ENCODE data around the gene TEX11. TPM values are rescaled to one million over a fixed set of nuclear protein-coding genes. Genes with fewer than 3 reads are reported as not detected.

Gene TEX11
- total and polyA plus RNA-seq, 10 of the 15 experiments (the other 5 are each of a cell fraction or from before 2014, with no cell fraction given): not detected

DNA sequence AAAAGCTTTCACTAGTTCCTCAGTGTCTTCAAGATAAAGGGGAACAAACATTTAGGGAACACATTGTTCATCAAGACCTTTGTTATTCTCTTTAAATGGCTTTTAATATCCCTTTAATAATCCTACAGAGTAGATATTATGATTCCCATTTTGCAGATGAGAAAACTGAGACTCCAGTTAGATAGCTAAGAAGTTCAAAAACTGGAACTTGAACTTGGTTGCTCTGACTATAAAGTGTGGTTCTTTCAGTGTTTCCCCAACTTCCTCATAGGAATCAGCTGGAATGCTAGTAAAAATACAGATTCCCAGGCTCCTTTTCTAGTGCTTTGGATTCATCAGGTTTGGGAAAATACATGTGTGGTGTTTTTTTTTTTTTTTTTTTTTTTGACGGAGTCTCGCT is 426.2 kb downstream of the TEX11 start:
- Histone ChIP-seq H3K9ac (ENCODE audit: control insufficient read depth, insufficient read depth, low read length) (no peak overlapping the region), H3K4me1 (ENCODE audit: control insufficient read depth, insufficient read depth, low read length) (no peaks in the 10 kb centered on the region), H2AFZ (ENCODE audit: control insufficient read depth, low read depth, low read length) (no peak overlapping the region), H3K4me2 (ENCODE audit: control insufficient read depth, insufficient read depth) (no peak overlapping the region), H3K9me3 (replicated peaks; ENCODE audit: control insufficient read depth, insufficient read depth, low read length) (no peaks in the 10 kb centered on the region), H3K79me2 (ENCODE audit: control insufficient read depth, insufficient read depth, low read length) (no peaks in the 10 kb centered on the region), H3K27me3 (replicated peaks in 1 of 2; ENCODE audit: control insufficient read depth in 2 of 2, insufficient read depth in 2 of 2, low read length in 1 of 2) (no peaks in the 10 kb centered on the region), H4K20me1 (ENCODE audit: control insufficient read depth, insufficient read depth) (no peaks in the 10 kb centered on the region), H3K36me3 (ENCODE audit: control insufficient read depth in 2 of 2, insufficient read depth in 2 of 2, low read length in 1 of 2) (no peaks in the 10 kb centered on the region), H3K27ac (ENCODE audit: control insufficient read depth, insufficient read depth) (no peak overlapping the region), H3K4me3 (no peak overlapping the region)
- ChIA-PET CTCF (no interaction called here), POLR2A (no interaction called here), SMC1A (ENCODE audit: uncharacterized antibody, unreplicated experiment) (no interaction called here), RAD21 (ENCODE audit: unreplicated experiment) (no interaction called here)
- no peak for DNase-seq (ENCODE audit: low read depth, low spot score)
- in situ Hi-C loops (cut with MboI) (no loop called here), intact Hi-C loops (cut with micrococcal nuclease; ENCODE audit: unreplicated experiment) (no loop called here)
- ATAC-seq: no peak
- WGBS (ENCODE audit: insufficient coverage, insufficient replicate concordance, low lambda C conversion rate, missing lambda C conversion rate): 40% methylated on average over 1 of the region's 2 CpGs
- TF ChIP-seq, protein P1, sequence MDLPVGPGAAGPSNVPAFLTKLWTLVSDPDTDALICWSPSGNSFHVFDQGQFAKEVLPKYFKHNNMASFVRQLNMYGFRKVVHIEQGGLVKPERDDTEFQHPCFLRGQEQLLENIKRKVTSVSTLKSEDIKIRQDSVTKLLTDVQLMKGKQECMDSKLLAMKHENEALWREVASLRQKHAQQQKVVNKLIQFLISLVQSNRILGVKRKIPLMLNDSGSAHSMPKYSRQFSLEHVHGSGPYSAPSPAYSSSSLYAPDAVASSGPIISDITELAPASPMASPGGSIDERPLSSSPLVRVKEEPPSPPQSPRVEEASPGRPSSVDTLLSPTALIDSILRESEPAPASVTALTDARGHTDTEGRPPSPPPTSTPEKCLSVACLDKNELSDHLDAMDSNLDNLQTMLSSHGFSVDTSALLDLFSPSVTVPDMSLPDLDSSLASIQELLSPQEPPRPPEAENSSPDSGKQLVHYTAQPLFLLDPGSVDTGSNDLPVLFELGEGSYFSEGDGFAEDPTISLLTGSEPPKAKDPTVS (IDR thresholded peaks at IDR 0.05; ENCODE audit: low read depth, low read length): no peak
- TF ChIP-seq SRF (IDR thresholded peaks at IDR 0.05; ENCODE audit: low read depth in 2 of 2, low read length in 2 of 2) (no peak), CBX5 (IDR thresholded peaks at IDR 0.05; ENCODE audit: low read depth) (no peak), NFIC (IDR thresholded peaks at IDR 0.05; ENCODE audit: low read depth, low read length) (no peak), TCF12 (IDR thresholded peaks at IDR 0.05; ENCODE audit: low read depth, low read length) (no peak), SUZ12 (IDR thresholded peaks at IDR 0.05; ENCODE audit: unreplicated experiment) (no peak), RELA (IDR thresholded peaks at IDR 0.05; ENCODE audit: borderline replicate concordance, partially characterized antibody) (no peak), STAT1 (conservative IDR thresholded peaks at IDR 0.05) (no peak), NR2C2 (IDR thresholded peaks at IDR 0.05; ENCODE audit: borderline replicate concordance, control insufficient read depth, insufficient read length, low read depth) (no peak), CEBPB (IDR thresholded peaks at IDR 0.05; ENCODE audit: borderline replicate concordance in 1 of 2, low read depth in 2 of 2, low read length in 2 of 2) (no peak), NFYA (IDR thresholded peaks at IDR 0.05; ENCODE audit: borderline replicate concordance, low read depth, low read length) (no peak), IRF4 (IDR thresholded peaks at IDR 0.05; ENCODE audit: low read depth, low read length) (no peak), YY1 (IDR thresholded peaks at IDR 0.05; ENCODE audit: low read depth, low read length) (no peak)
- TF ChIP-seq, protein P2, sequence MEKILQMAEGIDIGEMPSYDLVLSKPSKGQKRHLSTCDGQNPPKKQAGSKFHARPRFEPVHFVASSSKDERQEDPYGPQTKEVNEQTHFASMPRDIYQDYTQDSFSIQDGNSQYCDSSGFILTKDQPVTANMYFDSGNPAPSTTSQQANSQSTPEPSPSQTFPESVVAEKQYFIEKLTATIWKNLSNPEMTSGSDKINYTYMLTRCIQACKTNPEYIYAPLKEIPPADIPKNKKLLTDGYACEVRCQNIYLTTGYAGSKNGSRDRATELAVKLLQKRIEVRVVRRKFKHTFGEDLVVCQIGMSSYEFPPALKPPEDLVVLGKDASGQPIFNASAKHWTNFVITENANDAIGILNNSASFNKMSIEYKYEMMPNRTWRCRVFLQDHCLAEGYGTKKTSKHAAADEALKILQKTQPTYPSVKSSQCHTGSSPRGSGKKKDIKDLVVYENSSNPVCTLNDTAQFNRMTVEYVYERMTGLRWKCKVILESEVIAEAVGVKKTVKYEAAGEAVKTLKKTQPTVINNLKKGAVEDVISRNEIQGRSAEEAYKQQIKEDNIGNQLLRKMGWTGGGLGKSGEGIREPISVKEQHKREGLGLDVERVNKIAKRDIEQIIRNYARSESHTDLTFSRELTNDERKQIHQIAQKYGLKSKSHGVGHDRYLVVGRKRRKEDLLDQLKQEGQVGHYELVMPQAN (conservative IDR thresholded peaks at IDR 0.05): no peak
- TF ChIP-seq, protein P3, sequence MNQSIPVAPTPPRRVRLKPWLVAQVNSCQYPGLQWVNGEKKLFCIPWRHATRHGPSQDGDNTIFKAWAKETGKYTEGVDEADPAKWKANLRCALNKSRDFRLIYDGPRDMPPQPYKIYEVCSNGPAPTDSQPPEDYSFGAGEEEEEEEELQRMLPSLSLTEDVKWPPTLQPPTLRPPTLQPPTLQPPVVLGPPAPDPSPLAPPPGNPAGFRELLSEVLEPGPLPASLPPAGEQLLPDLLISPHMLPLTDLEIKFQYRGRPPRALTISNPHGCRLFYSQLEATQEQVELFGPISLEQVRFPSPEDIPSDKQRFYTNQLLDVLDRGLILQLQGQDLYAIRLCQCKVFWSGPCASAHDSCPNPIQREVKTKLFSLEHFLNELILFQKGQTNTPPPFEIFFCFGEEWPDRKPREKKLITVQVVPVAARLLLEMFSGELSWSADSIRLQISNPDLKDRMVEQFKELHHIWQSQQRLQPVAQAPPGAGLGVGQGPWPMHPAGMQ (IDR thresholded peaks at IDR 0.05; ENCODE audit: borderline replicate concordance): no peak
- no peak for FAIRE-seq
- BruUV-seq (replicated peaks): no TSS peak

Data from GM12878 (cell line).